Right lobe of liver (tissue), 6 donors: ENCODE measurements around the gene ACE. TPM values are rescaled to one million over a fixed set of nuclear protein-coding genes. Genes with fewer than 3 reads are reported as not detected.

Experiments used
- ATAC-seq, 4 donors: fragments of 200-7000 bp; cut with Tn5 transposase; one replicate each; pipeline ENCODE4 v1.9.1; 2020; ENCODE audit warnings: mild to moderate bottlenecking in 4 of 4, moderate library complexity in 4 of 4
- DNase-seq, 3 donors: peaks; one replicate each; pipeline ENCODE4 v3.0.0-alpha.2; 2020
- H3K27ac ChIP-seq, 3 donors: fragments of 200-600 bp; one replicate each; pipeline ENCODE4 v1.8.0; 2022
- H3K27me3 ChIP-seq, 2 donors: fragments of 200-600 bp; one replicate each; pipeline ENCODE4 v1.8.0; 2022
- H3K36me3 ChIP-seq, 4 donors: fragments of 200-600 bp; sonication (generic) in 1 of 4; one replicate each; pipeline versions ENCODE4 v1.5.1 to v1.8.0; 2017 to 2022; ENCODE audit warnings: control low read depth in 1 of 4
- H3K4me1 ChIP-seq, 4 donors: fragments of 200-600 bp; sonication (generic) in 1 of 4; one replicate each; pipeline versions ENCODE4 v1.5.1 to v1.8.0; 2017 to 2022; ENCODE audit warnings: control low read depth in 1 of 4
- H3K4me3 ChIP-seq, 3 donors: fragments of 200-600 bp; one replicate each; pipeline ENCODE4 v1.8.0; 2022
- H3K9me3 ChIP-seq, 4 donors: fragments of 200-600 bp; sonication (generic) in 1 of 4; one replicate each; pipeline versions ENCODE4 v1.5.1 to v1.8.0; 2017 to 2022; ENCODE audit warnings: control low read depth in 1 of 4
- POLR2A ChIP-seq: fragments of 450-650 bp; IDR thresholded peaks from one replicate; pipeline ENCODE4 v1.6.1; 2017; ENCODE audit warnings: antibody characterized with exemption, mild to moderate bottlenecking
- WGBS: methylation state at CpG from one replicate; pipeline ENCODE4 v1.1.6; 2018; ENCODE audit warnings: low coverage, low lambda C conversion rate; ENCODE audit not compliant: insufficient coverage; ENCODE audit errors: missing lambda C conversion rate; 5-methylcytosine and 5-hydroxymethylcytosine counted together
- intact Hi-C, 2 donors: fragments of 100-400 bp; cut with DNase I; formaldehyde crosslinking; loops; one replicate each; pipeline versions ENCODE4 v1.11.2 to v1.14.1; 2022
- total RNA-seq, 6 experiments: library from RNA; depleted of rRNA in 2 of 6; stranded (reverse); fragments of >200 nt in 2 of 6; fragmentation: NEBNext Ultra II Directional in 3 of 6; extraction: Animal tissue kit (Norgen Biotek cat#: 25700) in 3 of 6; gene quantifications; one replicate each; pipeline versions ENCODE4 v1.1.0 to v1.2.4, GENCODE V29; 2016 to 2023
- TF ChIP-seq, protein P1 (sequence below), 4 donors: fragments of 200-600 bp in 3 of 4; fragments of 450-650 bp in 1 of 4; IDR thresholded peaks; one replicate each; pipeline versions ENCODE4 v1.5.1 to v1.8.0; 2016 to 2022; ENCODE audit warnings: antibody characterized with exemption in 4 of 4, mild to moderate bottlenecking in 2 of 4
- donor health status: DM: no; HTN: yes; CAD: no.
- donor health status: DM: no; HTN: no; CAD: no.
- donor health status: DM: no; HTN: no; CAD: no.
- donor health status: DM: no; HTN: yes; CAD: no.
- donor health status: DM: no; HTN: yes; CAD: no.

ACE gene
- total RNA-seq, 6 experiments from 2014 or later, result 0.75 to 9.4 (median 5.1) TPM

DNA sequence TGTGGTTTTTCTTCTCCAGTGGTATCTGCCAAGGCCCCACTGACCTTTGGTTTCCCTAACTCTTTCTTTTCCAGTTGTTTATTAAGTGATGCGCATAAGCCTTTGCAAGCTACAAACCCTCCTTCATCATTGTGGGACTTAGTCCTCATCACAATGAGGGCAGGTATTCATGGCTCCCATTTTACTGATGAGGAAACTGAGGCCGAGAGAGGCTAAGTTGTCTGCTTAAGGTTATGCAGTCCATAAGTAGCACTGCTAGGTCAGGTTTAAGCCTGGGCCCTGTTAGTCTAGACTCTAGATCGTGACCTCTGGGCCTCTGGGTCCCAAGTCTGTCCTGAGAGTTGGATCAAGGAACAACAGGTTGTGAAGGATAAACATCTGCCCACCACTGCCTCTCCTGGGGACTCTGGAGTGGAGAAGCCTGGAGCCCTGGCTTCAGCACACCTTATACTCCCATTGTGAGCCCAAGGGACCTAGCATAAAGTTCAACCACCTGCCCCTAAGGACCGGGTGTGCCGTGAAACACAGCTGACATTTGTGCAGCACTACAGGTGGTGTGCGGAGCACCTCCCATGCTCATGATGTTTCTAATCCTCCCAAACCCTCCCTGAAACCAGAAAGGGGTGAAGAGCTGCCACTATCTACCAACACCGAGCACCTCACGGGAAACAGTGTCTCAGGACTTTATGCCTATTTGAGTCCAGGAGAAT, 41.1 kb downstream of the ACE start:
- no peaks in the 10 kb centered on the region for H3K27me3 ChIP-seq
- DNase-seq (no peak), ATAC-seq (no peak)
- peaks cover 0 to 21% (median 10%) of the 10 kb centered on the region in 4 donors for H3K4me1 ChIP-seq
- no peaks in the 10 kb centered on the region for H3K9me3 ChIP-seq
- 47% methylated on average over 3 of the region's 8 CpGs for WGBS
- TF ChIP-seq, protein P1, sequence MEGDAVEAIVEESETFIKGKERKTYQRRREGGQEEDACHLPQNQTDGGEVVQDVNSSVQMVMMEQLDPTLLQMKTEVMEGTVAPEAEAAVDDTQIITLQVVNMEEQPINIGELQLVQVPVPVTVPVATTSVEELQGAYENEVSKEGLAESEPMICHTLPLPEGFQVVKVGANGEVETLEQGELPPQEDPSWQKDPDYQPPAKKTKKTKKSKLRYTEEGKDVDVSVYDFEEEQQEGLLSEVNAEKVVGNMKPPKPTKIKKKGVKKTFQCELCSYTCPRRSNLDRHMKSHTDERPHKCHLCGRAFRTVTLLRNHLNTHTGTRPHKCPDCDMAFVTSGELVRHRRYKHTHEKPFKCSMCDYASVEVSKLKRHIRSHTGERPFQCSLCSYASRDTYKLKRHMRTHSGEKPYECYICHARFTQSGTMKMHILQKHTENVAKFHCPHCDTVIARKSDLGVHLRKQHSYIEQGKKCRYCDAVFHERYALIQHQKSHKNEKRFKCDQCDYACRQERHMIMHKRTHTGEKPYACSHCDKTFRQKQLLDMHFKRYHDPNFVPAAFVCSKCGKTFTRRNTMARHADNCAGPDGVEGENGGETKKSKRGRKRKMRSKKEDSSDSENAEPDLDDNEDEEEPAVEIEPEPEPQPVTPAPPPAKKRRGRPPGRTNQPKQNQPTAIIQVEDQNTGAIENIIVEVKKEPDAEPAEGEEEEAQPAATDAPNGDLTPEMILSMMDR (IDR thresholded peaks at IDR 0.05), result no peak
- TF ChIP-seq POLR2A, result no peak
- no peak overlapping the region for H3K27ac ChIP-seq
- no peaks in the 10 kb centered on the region for H3K36me3 ChIP-seq
- intact Hi-C loops, result no loop called here
- no peak overlapping the region for H3K4me3 ChIP-seq

DNA sequence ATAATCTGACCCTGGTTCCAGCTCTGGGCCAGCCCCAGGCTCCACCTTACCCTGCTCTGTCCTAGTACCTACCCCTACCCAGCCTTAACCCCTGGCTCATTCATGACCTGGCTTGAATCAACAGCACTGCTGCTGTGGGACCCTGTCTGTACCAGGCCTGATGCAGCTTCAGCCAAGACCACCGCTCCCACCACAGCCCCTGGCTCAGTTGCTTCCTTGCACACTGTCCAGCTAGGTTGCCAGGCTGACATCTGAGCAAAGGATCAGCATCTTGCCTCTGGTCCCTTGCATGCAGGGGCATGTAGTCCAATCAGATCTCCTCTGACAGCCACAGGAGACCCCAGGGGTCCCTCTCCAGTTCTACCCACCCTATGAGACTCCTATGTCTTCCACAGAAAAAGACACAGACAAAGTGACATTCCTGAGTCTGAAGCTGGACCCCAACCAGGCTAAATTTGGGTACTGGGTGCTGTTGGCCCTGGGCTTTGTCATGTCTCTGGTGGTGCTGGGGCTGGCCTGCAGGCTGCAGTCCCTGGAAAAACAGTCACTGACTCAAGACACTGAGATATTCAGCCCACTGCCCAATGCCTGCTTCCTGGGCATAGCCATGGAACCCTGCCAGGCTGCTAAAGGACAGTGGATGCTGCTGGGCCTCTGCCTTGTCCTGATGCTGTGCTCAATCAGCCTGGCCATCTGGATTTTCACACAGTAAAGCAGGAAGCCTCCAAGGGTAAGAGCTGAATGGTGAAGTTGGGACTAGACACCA, 42.4 kb downstream of the ACE start:
- TF ChIP-seq, protein P1 (IDR thresholded peaks at IDR 0.05), result no peak
- no peak for TF ChIP-seq POLR2A
- Histone ChIP-seq H3K27me3 (no peaks in the 10 kb centered on the region), H3K9me3 (no peaks in the 10 kb centered on the region), H3K4me1 (peaks cover 0 to 21% (median 10%) of the 10 kb centered on the region in 4 donors), H3K36me3 (no peaks in the 10 kb centered on the region), H3K27ac (peak overlapping the region in 1 of 3 donors; percentile 40), H3K4me3 (no peak overlapping the region)
- intact Hi-C loops, result no loop called here
- ATAC-seq, result no peak
- no peak for DNase-seq
- 86% methylated on average over 1 of the region's 1 CpG for WGBS

DNA sequence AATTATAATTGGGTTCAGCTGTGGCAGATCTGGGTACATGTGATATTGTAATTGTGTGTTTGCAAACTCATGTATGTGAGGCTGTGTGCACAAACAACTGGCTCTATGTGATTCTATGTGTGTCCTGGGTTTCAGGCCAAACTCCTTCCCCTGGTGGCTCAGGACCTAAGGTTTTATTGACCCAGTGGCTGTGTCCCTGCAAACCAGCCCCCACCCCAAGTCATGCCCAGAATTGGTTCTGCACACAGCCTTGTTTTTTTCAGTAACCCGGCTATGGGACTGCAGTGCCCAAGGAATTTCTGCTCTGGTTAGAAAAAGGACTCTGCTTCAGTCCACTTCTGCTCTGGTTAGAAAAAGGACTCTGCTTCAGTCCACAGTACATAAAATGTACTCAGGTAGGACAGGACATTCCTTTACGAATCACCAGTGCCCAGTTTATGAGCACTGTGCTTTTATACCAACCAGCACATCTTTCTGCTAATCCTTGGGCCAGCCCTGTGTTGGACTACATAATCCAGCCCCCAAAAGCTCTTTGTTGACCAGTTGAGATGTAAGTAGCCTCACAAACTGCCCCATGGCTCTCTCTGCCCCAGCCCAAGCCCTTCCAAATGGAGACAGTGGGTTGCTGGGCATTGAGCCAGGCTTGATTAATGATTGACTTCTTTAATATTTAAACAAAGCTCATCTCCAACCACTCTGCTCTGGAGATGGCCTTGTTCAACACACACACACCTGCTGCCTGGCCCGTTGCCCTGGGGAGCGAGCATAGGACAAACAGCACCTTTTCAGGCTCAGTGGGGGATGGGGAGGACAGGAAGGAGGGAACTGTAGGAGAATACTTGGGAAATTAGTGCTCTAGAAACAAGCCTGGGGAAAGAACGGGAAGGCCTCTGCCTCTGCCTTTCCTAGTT, 43.4 kb downstream of the ACE start:
- intact Hi-C loops, result no loop called here
- peaks cover 0 to 21% (median 10%) of the 10 kb centered on the region in 4 donors for H3K4me1 ChIP-seq
- peak overlapping the region in 1 of 3 donors; percentile 26 for H3K4me3 ChIP-seq
- H3K36me3 ChIP-seq, result no peaks in the 10 kb centered on the region
- H3K27me3 ChIP-seq, result no peaks in the 10 kb centered on the region
- no peaks in the 10 kb centered on the region for H3K9me3 ChIP-seq
- H3K27ac ChIP-seq, result peak overlapping the region in 2 of 3 donors; percentile 40 to 49
- WGBS, result 20% methylated on average over 5 of the region's 5 CpGs
- no peak for TF ChIP-seq POLR2A
- TF ChIP-seq, protein P1 (IDR thresholded peaks at IDR 0.05), result no peak
- DNase-seq (peak; percentile 90 to 98 (median 97)), ATAC-seq (peak; percentile 92 to 93 (median 92))

DNA sequence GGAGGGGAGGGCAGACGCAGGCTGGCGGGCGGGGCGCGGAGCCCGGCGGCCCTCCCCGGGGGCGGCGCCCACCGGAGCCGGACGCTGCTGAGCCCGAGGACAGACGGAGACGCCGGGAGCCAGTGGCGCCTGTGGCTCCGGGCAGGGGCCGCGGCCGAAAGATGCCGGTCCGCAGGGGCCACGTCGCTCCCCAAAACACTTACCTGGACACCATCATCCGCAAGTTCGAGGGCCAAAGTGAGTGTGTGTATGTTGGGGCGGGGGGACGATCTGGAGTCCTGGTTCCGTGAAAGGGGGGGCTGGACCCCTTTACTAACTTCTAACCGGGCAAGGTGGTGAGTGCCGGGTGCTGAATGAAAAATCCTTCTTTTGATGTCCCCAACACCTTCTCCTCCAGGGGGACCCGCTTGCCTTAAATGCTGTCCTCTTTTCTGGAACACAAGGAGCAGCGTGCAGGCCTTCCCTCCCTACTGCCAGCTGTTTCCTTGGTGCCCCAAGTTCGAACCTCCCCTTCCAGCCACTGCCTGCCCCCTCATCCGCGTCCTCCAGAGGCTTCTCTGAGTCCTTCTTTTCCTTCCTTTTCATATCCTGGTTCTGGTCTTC, 46.5 kb downstream of the ACE start, which contains the start of gene KCNH6:
TSS of gene KCNH6 (plus strand) at position 106 of the 603 bp plus-strand sequence. CDS start at position 162, 56 bp downstream.
- Histone ChIP-seq H3K4me3 (no peak within 1 kb of the TSS), H3K27me3 (no peaks in the 10 kb centered on the region), H3K4me1 (peaks cover 0 to 21% (median 10%) of the 10 kb centered on the region in 4 donors), H3K27ac (no peak within 1 kb of the TSS), H3K36me3 (no peaks in the 10 kb centered on the region), H3K9me3 (no peaks in the 10 kb centered on the region)
- 15% methylated on average over 25 of the region's 38 CpGs for WGBS
- DNase-seq, result no peak
- no peak for ATAC-seq
- no peak for TF ChIP-seq POLR2A
- TF ChIP-seq, protein P1 (IDR thresholded peaks at IDR 0.05), result no peak
- intact Hi-C loops, result no loop called here
